C4-2B (cell line): Measurements from ENCODE around the gene REV1.

Experiments
- ZFX ChIP-seq: fragments of 450-650 bp; IDR thresholded peaks from 2 replicates; pipeline ENCODE4 v1.6.1; 2017
- TF ChIP-seq, protein P1 (sequence below): fragments of 450-650 bp; conservative IDR thresholded peaks from 2 replicates; pipeline ENCODE4 v1.5.1; 2017; ENCODE audit warnings: mild to moderate bottlenecking

DNA sequence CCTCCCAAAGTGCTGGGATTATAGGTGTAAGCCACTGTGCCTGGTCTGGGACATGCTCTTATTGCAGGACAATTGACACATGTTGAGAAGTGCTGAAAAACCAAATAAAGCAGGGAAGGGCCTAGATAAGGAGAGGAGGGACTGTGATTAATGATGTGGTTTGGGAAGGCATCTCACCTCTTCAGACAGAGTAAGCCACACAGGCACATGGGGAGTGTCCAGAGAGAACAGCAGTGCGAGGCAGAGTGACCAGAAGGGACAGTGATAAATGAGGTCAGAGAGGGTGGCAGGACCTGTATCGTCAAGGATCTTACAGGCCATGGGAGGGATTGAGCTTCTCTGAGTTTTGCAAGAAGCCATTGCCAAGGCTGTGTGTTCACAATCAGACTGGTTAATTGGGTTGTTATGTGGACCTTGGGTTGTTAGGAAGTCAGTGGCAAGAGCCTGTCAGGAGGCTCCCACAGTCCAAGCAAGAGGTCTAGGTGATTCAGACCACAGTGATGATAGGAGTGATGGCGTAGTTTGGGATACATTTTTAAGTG, 94.2 kb downstream of the REV1 start:
- TF ChIP-seq, protein P1, sequence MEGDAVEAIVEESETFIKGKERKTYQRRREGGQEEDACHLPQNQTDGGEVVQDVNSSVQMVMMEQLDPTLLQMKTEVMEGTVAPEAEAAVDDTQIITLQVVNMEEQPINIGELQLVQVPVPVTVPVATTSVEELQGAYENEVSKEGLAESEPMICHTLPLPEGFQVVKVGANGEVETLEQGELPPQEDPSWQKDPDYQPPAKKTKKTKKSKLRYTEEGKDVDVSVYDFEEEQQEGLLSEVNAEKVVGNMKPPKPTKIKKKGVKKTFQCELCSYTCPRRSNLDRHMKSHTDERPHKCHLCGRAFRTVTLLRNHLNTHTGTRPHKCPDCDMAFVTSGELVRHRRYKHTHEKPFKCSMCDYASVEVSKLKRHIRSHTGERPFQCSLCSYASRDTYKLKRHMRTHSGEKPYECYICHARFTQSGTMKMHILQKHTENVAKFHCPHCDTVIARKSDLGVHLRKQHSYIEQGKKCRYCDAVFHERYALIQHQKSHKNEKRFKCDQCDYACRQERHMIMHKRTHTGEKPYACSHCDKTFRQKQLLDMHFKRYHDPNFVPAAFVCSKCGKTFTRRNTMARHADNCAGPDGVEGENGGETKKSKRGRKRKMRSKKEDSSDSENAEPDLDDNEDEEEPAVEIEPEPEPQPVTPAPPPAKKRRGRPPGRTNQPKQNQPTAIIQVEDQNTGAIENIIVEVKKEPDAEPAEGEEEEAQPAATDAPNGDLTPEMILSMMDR, result no peak
- TF ChIP-seq ZFX, result no peak
